ENCODE data around the gene PAX7. TPM values are rescaled to one million over a fixed set of nuclear protein-coding genes. Genes with fewer than 3 reads are reported as not detected.

The PAX7 gene
- total RNA-seq, 2 experiments from 2014 or later: not detected

- no peaks in the 10 kb centered on the region for H3K36me3 Mint-ChIP-seq (ENCODE audit: low read depth)
- H3K27me3 ChIP-seq (ENCODE audit: control insufficient read depth in 1 of 2, insufficient read depth in 2 of 2, low read length in 2 of 2): peaks cover 52 to 76% of the 10 kb centered on the region in 2 experiments
Observed at GRCh38 chr1:18721776-18722175, 91.1 kb downstream of the PAX7 start.

GRCh38 chr1:18722270-18722669, 91.6 kb downstream of the PAX7 start:
- Mint-ChIP-seq H3K36me3 (ENCODE audit: low read depth) (no peaks in the 10 kb centered on the region), H3K27me3 (peaks cover 96% of the 10 kb centered on the region), H3K27ac (no peak overlapping the region), H3K4me1 (ENCODE audit: low read depth) (no peaks in the 10 kb centered on the region), H3K4me3 (no peak overlapping the region), H3K9me3 (no peaks in the 10 kb centered on the region)
- H3K4me3 ChIP-seq (ENCODE audit: low read length): no peak overlapping the region
- H3K36me3 ChIP-seq (ENCODE audit: insufficient read depth, low read length): no peaks in the 10 kb centered on the region
- intact Hi-C loops (cut with DNase I, micrococcal nuclease): no loop called here
- ChIA-PET POLR2A (no interaction called here), CTCF (no interaction called here)
- no peak for TF ChIP-seq CTCF (IDR thresholded peaks at IDR 0.05)
- no peak for DNase-seq
- no peaks in the 10 kb centered on the region for H3K9me3 ChIP-seq (ENCODE audit: control insufficient read depth in 1 of 2, insufficient read depth in 1 of 2, low read length in 2 of 2)
- H3K27me3 ChIP-seq (ENCODE audit: control insufficient read depth in 1 of 2, insufficient read depth in 2 of 2, low read length in 2 of 2): peaks cover 53 to 72% of the 10 kb centered on the region in 2 experiments
- ATAC-seq (ENCODE audit: poor library complexity): no peak
- no peak overlapping the region for H3K27ac ChIP-seq (ENCODE audit: low read depth in 1 of 2, low read length in 2 of 2)
- H3K4me1 ChIP-seq (ENCODE audit: insufficient read depth, low read length): no peaks in the 10 kb centered on the region

More at GRCh38 chr1:18721776-18722175, 91.1 kb downstream of the PAX7 start:
- ChIA-PET CTCF (no interaction called here), POLR2A (no interaction called here)
- H3K9me3 Mint-ChIP-seq: no peaks in the 10 kb centered on the region
- H3K4me1 Mint-ChIP-seq (ENCODE audit: low read depth): no peaks in the 10 kb centered on the region
- ATAC-seq (ENCODE audit: poor library complexity) (no peak), DNase-seq (no peak)
- peaks cover 93% of the 10 kb centered on the region for H3K27me3 Mint-ChIP-seq
- Histone ChIP-seq H3K36me3 (ENCODE audit: insufficient read depth, low read length) (no peaks in the 10 kb centered on the region), H3K27ac (ENCODE audit: low read depth in 1 of 2, low read length in 2 of 2) (no peak overlapping the region), H3K9me3 (ENCODE audit: control insufficient read depth in 1 of 2, insufficient read depth in 1 of 2, low read length in 2 of 2) (no peaks in the 10 kb centered on the region), H3K4me3 (ENCODE audit: low read length) (no peak overlapping the region), H3K4me1 (ENCODE audit: insufficient read depth, low read length) (no peaks in the 10 kb centered on the region)
- H3K4me3 Mint-ChIP-seq: no peak overlapping the region
- intact Hi-C loops (cut with DNase I, micrococcal nuclease): no loop called here
- no peak overlapping the region for H3K27ac Mint-ChIP-seq
- no peak for TF ChIP-seq CTCF (IDR thresholded peaks at IDR 0.05)

- peaks cover 44 to 63% of the 10 kb centered on the region in 2 experiments for H3K27me3 ChIP-seq (ENCODE audit: control insufficient read depth in 1 of 2, insufficient read depth in 2 of 2, low read length in 2 of 2)
- no peaks in the 10 kb centered on the region for H3K36me3 ChIP-seq (ENCODE audit: insufficient read depth, low read length)
- intact Hi-C loops (cut with DNase I, micrococcal nuclease): no loop called here
- Mint-ChIP-seq H3K27me3 (peaks cover 96% of the 10 kb centered on the region), H3K4me1 (ENCODE audit: low read depth) (no peaks in the 10 kb centered on the region), H3K27ac (no peak overlapping the region), H3K36me3 (ENCODE audit: low read depth) (no peaks in the 10 kb centered on the region), H3K9me3 (no peaks in the 10 kb centered on the region), H3K4me3 (no peak overlapping the region)
- ChIA-PET POLR2A (no interaction called here), CTCF (no interaction called here)
- TF ChIP-seq CTCF (IDR thresholded peaks at IDR 0.05): no peak
- H3K9me3 ChIP-seq (ENCODE audit: control insufficient read depth in 1 of 2, insufficient read depth in 1 of 2, low read length in 2 of 2): no peaks in the 10 kb centered on the region
- no peaks in the 10 kb centered on the region for H3K4me1 ChIP-seq (ENCODE audit: insufficient read depth, low read length)
- no peak for ATAC-seq (ENCODE audit: poor library complexity)
- no peak overlapping the region for H3K4me3 ChIP-seq (ENCODE audit: low read length)
- H3K27ac ChIP-seq (ENCODE audit: low read depth in 1 of 2, low read length in 2 of 2): no peak overlapping the region
- DNase-seq: no peak
Observed at GRCh38 chr1:18723206-18723605, 92.6 kb downstream of the PAX7 start.
